ENCODE measurements around the gene MST1R. TPM values are rescaled to one million over a fixed set of nuclear protein-coding genes. Genes with fewer than 3 reads are reported as not detected.
A peak's percentile ranks its signal among the peaks of the same experiment; 100 is the strongest.

Gene MST1R
- total RNA-seq, 2 donors from 2014 or later, result 1.2 to 4.2 TPM

GRCh38 chr3:49839193-49839809 is 64.4 kb downstream of the MST1R start:
- no peaks in the 10 kb centered on the region for H3K27me3 ChIP-seq
- peaks cover 0 to 19% of the 10 kb centered on the region in 2 donors for H3K4me1 ChIP-seq
- no peaks in the 10 kb centered on the region for H3K36me3 ChIP-seq
- peak; percentile 66 to 90 for TF ChIP-seq CTCF (IDR thresholded peaks at IDR 0.05)
- no peak overlapping the region for H3K4me3 ChIP-seq
- no peaks in the 10 kb centered on the region for H3K9me3 ChIP-seq
- no peak overlapping the region for H3K27ac ChIP-seq
- peak; percentile 82 for DNase-seq (ENCODE audit: low spot score)

Other genes with a start within 250 kb of the MST1R start
- 10 to 100 TPM; 61.1 to 67.5 TPM for gene APEH, start 229.5 kb downstream of the MST1R start, total RNA-seq
- gene MST1, start 214.4 kb downstream of the MST1R start, total RNA-seq, result 1 to 10 TPM; 3.9 to 8.0 TPM
- 10 to 100 TPM; 29.1 to 29.8 TPM for gene RNF123, start 214.3 kb downstream of the MST1R start, total RNA-seq
- 1 to 10 TPM in 1 of 2 donors, under 1 TPM in 1; 0.44 to 1.1 TPM for gene AMIGO3, start 184.2 kb downstream of the MST1R start, total RNA-seq
- 10 to 100 TPM; 12.0 to 21.7 TPM for gene GMPPB, start 179.9 kb downstream of the MST1R start, total RNA-seq
- 10 to 100 TPM; 24.0 to 30.9 TPM for gene IP6K1, start 117.3 kb downstream of the MST1R start, total RNA-seq
- under 1 TPM in 1 of 2 donors, not detected in 1; 0.20 TPM for gene CDHR4, start 104.0 kb downstream of the MST1R start, total RNA-seq
- 1 to 10 TPM; 1.8 to 4.2 TPM for gene INKA1, start 100.6 kb downstream of the MST1R start, total RNA-seq
- 10 to 100 TPM; 11.3 to 12.2 TPM for gene UBA7, start 89.9 kb downstream of the MST1R start, total RNA-seq
- gene TRAIP, start 47.3 kb downstream of the MST1R start, total RNA-seq, result 1 to 10 TPM in 1 of 2 donors, under 1 TPM in 1; 0.98 to 2.0 TPM
- not detected for gene CAMKV, start 34.0 kb downstream of the MST1R start, total RNA-seq
- 1 to 10 TPM; 8.4 to 9.4 TPM for gene MON1A, start 25.9 kb upstream of the MST1R start, total RNA-seq
- 10 to 100 TPM; 34.6 to 38.0 TPM for gene RBM6, start 36.3 kb upstream of the MST1R start, total RNA-seq
- 10 to 100 TPM; 58.7 to 75.8 TPM for gene RBM5, start 185.0 kb upstream of the MST1R start, total RNA-seq

Measured in right atrium auricular region (tissue), 2 donors.